ENCODE measurements around the gene AK8.

Gene AK8

DNA sequence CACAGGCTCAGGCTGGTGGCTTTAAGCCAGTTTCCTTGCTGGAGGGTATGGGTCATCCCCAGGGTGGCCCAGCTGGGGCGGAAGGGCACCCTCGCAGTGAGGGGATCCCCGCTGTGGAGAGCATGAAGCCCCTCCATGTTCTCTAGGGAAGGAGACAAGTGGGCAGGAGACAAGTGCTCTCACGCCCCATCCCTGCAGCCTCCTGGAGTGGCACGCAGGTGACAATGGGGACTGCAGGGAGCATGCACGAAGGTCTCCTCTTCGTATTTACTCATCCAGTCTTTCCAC lies 124.5 kb downstream of the AK8 start:
- DNase-seq (ENCODE audit: low spot score): no peak
- no peak for TF ChIP-seq CTCF (IDR thresholded peaks at IDR 0.05; ENCODE audit: extremely low read depth, missing control alignments)

DNA sequence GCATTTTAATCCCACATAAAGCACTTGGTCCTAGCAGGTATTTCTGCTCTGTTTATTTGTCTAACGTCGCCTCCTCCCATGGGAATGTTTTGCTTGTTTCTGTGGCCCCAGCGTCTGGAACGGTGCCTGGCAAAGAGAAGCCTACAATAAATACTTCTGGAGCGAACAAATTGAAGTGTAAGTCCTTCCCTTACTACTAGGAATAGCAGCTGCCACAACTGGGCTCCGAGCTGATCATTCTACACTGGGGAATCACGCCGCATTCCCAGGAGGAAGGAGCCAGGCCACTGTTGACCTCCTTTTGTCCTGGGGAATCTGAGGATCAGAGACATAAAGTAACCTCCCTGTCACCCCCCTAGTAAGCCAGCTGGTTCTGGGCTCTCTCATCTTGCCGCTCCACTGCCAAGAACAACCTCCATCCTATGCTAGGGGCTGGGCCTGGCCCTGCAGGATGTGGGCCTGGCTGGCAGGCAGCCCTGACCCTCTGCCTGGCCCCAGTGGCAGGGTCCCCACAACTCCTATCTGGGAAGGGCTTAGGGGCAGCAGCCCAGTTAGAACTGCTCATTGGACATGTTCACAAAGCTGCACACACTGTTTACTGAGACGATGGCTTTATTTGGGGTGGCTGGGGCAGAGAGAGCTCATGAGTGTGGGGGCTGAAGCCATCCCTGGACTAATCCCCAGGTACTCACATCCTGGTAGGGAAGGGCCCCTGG lies 125.0 kb downstream of the AK8 start:
- TF ChIP-seq CTCF (IDR thresholded peaks at IDR 0.05; ENCODE audit: extremely low read depth, missing control alignments): no peak
- DNase-seq (ENCODE audit: low spot score): no peak

- DNase-seq (ENCODE audit: low spot score): no peak
- TF ChIP-seq CTCF (IDR thresholded peaks at IDR 0.05; ENCODE audit: extremely low read depth, missing control alignments): no peak
Observed at GRCh38 chr9:132750668-132751067, 127.4 kb downstream of the AK8 start.

DNA sequence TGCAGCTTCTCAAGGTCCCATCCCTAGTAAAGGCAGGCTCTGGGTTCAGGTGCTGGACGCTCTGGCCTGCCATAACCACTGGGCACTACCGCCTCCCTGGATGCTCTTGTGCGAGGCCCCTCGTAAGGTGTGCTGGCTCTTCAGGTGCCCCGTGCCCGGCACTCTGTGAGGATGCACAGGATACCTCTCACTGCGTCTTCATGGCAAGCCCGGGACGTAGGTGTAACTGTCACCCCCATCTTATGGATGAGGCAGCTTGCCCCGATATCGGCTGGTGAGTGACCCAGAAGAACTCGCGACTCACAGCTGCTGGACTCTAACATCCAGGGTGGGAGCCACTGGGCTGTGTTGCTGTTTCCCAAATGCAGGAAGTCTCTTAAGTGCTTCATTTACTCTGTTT lies 128.8 kb downstream of the AK8 start:
- no peak for TF ChIP-seq CTCF (IDR thresholded peaks at IDR 0.05; ENCODE audit: extremely low read depth, missing control alignments)

DNA sequence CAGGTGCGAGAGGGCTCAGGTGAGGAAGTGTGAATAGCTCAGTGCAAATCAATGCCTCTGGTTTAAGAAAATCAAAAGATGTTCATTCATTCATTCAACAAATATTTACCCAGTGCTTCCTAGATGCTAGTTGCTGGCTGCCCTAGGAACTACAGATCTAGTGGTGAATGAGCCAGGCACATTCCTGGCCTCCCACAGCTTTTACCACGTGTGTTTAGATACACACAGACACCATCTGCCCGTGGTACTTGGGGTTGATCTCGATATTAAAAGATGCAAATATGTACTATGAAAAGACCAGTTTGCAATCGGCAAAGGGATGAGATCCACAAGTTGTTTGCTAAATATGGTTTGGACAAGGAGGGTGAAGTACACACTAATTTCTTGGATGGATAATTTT lies 129.6 kb downstream of the AK8 start:
- TF ChIP-seq CTCF (IDR thresholded peaks at IDR 0.05; ENCODE audit: extremely low read depth, missing control alignments): no peak
- no peak for DNase-seq (ENCODE audit: low spot score)

More for the DNA sequence above, 128.8 kb downstream of the AK8 start:
- DNase-seq (ENCODE audit: low spot score): no peak

DNA sequence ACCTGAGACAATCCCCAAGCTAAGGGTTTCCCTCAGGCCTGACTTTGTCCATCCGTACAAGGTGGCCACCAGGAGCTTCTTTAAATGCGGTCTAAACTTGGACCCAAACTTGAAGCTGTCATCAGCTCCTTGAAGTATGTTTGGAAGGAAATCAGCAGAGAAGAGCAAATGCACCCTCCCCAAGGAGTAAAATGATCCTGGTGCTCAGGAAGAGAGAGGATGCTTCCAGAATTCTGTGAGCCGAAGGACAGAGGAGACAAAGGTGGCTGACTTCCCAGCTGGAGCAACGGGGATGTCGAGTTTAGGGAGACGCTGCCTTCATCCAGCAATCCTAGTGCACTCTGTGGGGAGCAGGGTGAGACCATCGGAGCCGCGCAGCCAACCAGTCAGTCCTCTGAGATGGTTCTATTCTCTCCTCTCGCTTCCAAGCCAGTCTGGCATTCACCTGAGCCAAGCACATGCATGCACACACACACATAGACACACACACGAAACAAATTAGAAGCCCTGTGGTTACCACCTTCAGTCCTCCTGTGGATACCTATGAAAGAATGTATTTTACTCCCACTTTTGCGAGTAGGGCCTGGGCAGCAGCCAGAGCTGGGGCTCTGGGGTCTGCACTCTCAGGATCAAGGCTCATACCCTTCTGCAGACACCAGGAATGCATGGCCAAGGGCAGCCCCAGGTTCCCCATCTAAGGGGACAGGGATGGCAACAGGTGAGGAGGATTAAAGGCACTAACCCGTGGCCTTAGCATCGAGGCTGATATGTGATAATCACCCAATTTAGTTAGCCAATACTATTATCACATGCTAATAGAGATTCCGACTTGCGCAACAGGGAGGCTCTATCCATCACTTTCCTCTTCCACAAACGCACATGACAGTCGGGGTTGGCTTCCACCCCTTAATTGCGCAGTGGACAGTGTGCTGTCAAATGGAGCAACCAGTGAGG lies 132.1 kb downstream of the AK8 start:
- no peak for TF ChIP-seq CTCF (IDR thresholded peaks at IDR 0.05; ENCODE audit: extremely low read depth, missing control alignments)
- DNase-seq (ENCODE audit: low spot score): no peak

Measured in GM20000 (cell line).